ENCODE data around the gene UBE2L5.

The UBE2L5 gene

GRCh38 chr13:30406779-30407416 is 15.4 kb upstream of the UBE2L5 start:
- DNase-seq = no peak

- peak; percentile 84 for DNase-seq
Observed at GRCh38 chr13:30408319-30409101, 13.8 kb upstream of the UBE2L5 start.

GRCh38 chr13:30409886-30410704 is 12.2 kb upstream of the UBE2L5 start:
- DNase-seq = no peak

GRCh38 chr13:30410705-30411125 is 11.6 kb upstream of the UBE2L5 start:
- DNase-seq = no peak

GRCh38 chr13:30412346-30412745 is 9.9 kb upstream of the UBE2L5 start:
- no peak for DNase-seq

- no peak for DNase-seq
Observed at GRCh38 chr13:30413842-30414241, 8.5 kb upstream of the UBE2L5 start.

- DNase-seq = no peak
Observed at GRCh38 chr13:30415430-30416030, 6.8 kb upstream of the UBE2L5 start.

GRCh38 chr13:30416471-30416870 is 5.8 kb upstream of the UBE2L5 start:
- no peak for DNase-seq

GRCh38 chr13:30418075-30418716 is 4.1 kb upstream of the UBE2L5 start:
- no peak for DNase-seq

- no peak for DNase-seq
Observed at GRCh38 chr13:30418717-30419459, 3.4 kb upstream of the UBE2L5 start.

GRCh38 chr13:30421093-30422053 is 920 bp upstream of the UBE2L5 start:
- peak; percentile 19 for DNase-seq

- no peak for DNase-seq
Observed at GRCh38 chr13:30423891-30424290, 1.6 kb downstream of the UBE2L5 start.

- no peak for DNase-seq
Observed at GRCh38 chr13:30429235-30429634, 6.9 kb downstream of the UBE2L5 start.

GRCh38 chr13:30429721-30430694 is 7.7 kb downstream of the UBE2L5 start:
- no peak for DNase-seq

- DNase-seq = no peak
Observed at GRCh38 chr13:30431269-30431940, 9.1 kb downstream of the UBE2L5 start.

GRCh38 chr13:30435911-30436451 is 13.7 kb downstream of the UBE2L5 start:
- DNase-seq = no peak

GRCh38 chr13:30437177-30437576 is 14.9 kb downstream of the UBE2L5 start:
- no peak for DNase-seq

- no peak for DNase-seq
Observed at GRCh38 chr13:30438286-30438685, 16.0 kb downstream of the UBE2L5 start.
